GM18907 (cell line): ENCODE results near the gene CTIF.

Experiments used
- ATAC-seq: cut with Tn5 transposase; IDR thresholded peaks from one replicate; pipeline ENCODE4 v1.9.1; 2021; ENCODE audit warnings: mild to moderate bottlenecking, moderate library complexity; ENCODE audit not compliant: unreplicated experiment

CTIF gene

GRCh38 chr18:48839819-48840490, 301.1 kb downstream of the CTIF start:
- no peak for ATAC-seq

GRCh38 chr18:48840491-48840877, 301.7 kb downstream of the CTIF start:
- ATAC-seq, result no peak

- ATAC-seq, result no peak
Measured at GRCh38 chr18:48841381-48842258, 302.8 kb downstream of the CTIF start.

- ATAC-seq, result no peak
Measured at GRCh38 chr18:48842259-48843061, 303.6 kb downstream of the CTIF start.

GRCh38 chr18:48843162-48843561, 304.3 kb downstream of the CTIF start:
- no peak for ATAC-seq

- no peak for ATAC-seq
Measured at GRCh38 chr18:48843596-48843995, 304.8 kb downstream of the CTIF start.

- ATAC-seq, result no peak
Measured at GRCh38 chr18:48844271-48844670, 305.4 kb downstream of the CTIF start.

GRCh38 chr18:48845174-48845573, 306.3 kb downstream of the CTIF start:
- ATAC-seq, result no peak

- ATAC-seq, result no peak
Measured at GRCh38 chr18:48846423-48846932, 307.6 kb downstream of the CTIF start.

- ATAC-seq, result no peak
Measured at GRCh38 chr18:48847807-48848486, 309.1 kb downstream of the CTIF start.

- no peak for ATAC-seq
Measured at GRCh38 chr18:48848641-48849143, 309.9 kb downstream of the CTIF start.

GRCh38 chr18:48850822-48851598, 312.2 kb downstream of the CTIF start:
- no peak for ATAC-seq

- ATAC-seq, result no peak
Measured at GRCh38 chr18:48851599-48851960, 312.7 kb downstream of the CTIF start.

GRCh38 chr18:48852292-48852691, 313.5 kb downstream of the CTIF start:
- ATAC-seq, result no peak

- ATAC-seq, result no peak
Measured at GRCh38 chr18:48852794-48853193, 314.0 kb downstream of the CTIF start.

- no peak for ATAC-seq
Measured at GRCh38 chr18:48853588-48853987, 314.8 kb downstream of the CTIF start.

GRCh38 chr18:48854780-48855179, 315.9 kb downstream of the CTIF start:
- no peak for ATAC-seq

GRCh38 chr18:48855422-48856377, 316.9 kb downstream of the CTIF start:
- no peak for ATAC-seq
